Osteoblast (primary cell): ENCODE data around the gene MAD1L1. TPM values are rescaled to one million over a fixed set of nuclear protein-coding genes. Genes with fewer than 3 reads are reported as not detected.
A peak's percentile ranks its signal among the peaks of the same experiment; 100 is the strongest.

ENCODE experiments used
- DNase-seq: peaks from one replicate; pipeline ENCODE4 v3.0.0; 2011; ENCODE audit warnings: low spot score, mixed read lengths; ENCODE audit not compliant: insufficient read length; ENCODE audit errors: missing footprints
- H2AFZ ChIP-seq: 2 replicates; pipeline ENCODE4 v1.6.0; 2011; ENCODE audit warnings: mild to moderate bottlenecking, low read length
- H3K27ac ChIP-seq: 2 replicates; pipeline ENCODE4 v1.5.1; 2011; ENCODE audit warnings: mild to moderate bottlenecking, low read depth, low read length, moderate library complexity
- H3K27me3 ChIP-seq: 2 replicates; pipeline ENCODE4 v1.6.0; 2012; ENCODE audit warnings: mild to moderate bottlenecking, control low read depth, inconsistent platforms, low read length, moderate library complexity; ENCODE audit not compliant: insufficient read depth
- H3K36me3 ChIP-seq: 2 replicates; pipeline ENCODE4 v1.5.1; 2011; ENCODE audit warnings: mild to moderate bottlenecking, low read length, control low read depth, moderate library complexity; ENCODE audit not compliant: insufficient read depth
- H3K4me1 ChIP-seq: 2 replicates; pipeline ENCODE4 v1.5.1; 2011; ENCODE audit warnings: mild to moderate bottlenecking, low read length, control low read depth, moderate library complexity; ENCODE audit not compliant: insufficient read depth
- H3K4me2 ChIP-seq: 2 replicates; pipeline ENCODE4 v1.6.0; 2011; ENCODE audit warnings: mild to moderate bottlenecking, low read length; ENCODE audit not compliant: insufficient read depth
- H3K4me3 ChIP-seq: fragments of 200-600 bp; sonication (generic); 3 replicates; pipeline ENCODE4 v1.5.1; 2012; ENCODE audit warnings: mild to moderate bottlenecking, low read length, inconsistent platforms; ENCODE audit not compliant: insufficient read depth
- H3K79me2 ChIP-seq: 2 replicates; pipeline ENCODE4 v1.6.0; 2012; ENCODE audit warnings: mild to moderate bottlenecking, low read length, control low read depth, inconsistent platforms; ENCODE audit not compliant: insufficient read depth
- H3K9me3 ChIP-seq: 2 replicates; pipeline ENCODE4 v1.5.1; 2011; ENCODE audit warnings: low read depth, low read length, control low read depth
- H4K20me1 ChIP-seq: 2 replicates; pipeline ENCODE4 v1.6.0; 2012; ENCODE audit warnings: mild to moderate bottlenecking, low read length, control low read depth; ENCODE audit not compliant: insufficient read depth
- total RNA-seq: library from RNA; depleted of rRNA; stranded (reverse); fragments of >200 nt; gene quantifications from 2 replicates; pipeline ENCODE4 v1.2.3, GENCODE V29; 2012
- TF ChIP-seq, protein P1 (sequence below): IDR thresholded peaks from 2 replicates; pipeline ENCODE4 v1.5.1; 2011; ENCODE audit warnings: mild to moderate bottlenecking, low read depth, low read length, moderate library complexity; ENCODE audit errors: extremely low read depth

The MAD1L1 gene
- total RNA-seq, 1 donor, result 66.2 TPM

GRCh38 chr7:1848013-1848640 is 384.6 kb downstream of the MAD1L1 start:
- no peak overlapping the region for H3K4me2 ChIP-seq
- H4K20me1 ChIP-seq, result no peaks in the 10 kb centered on the region
- H3K27ac ChIP-seq, result no peak overlapping the region
- no peaks in the 10 kb centered on the region for H3K79me2 ChIP-seq
- H3K27me3 ChIP-seq, result no peaks in the 10 kb centered on the region
- no peaks in the 10 kb centered on the region for H3K4me1 ChIP-seq
- no peaks in the 10 kb centered on the region for H3K9me3 ChIP-seq
- TF ChIP-seq, protein P1, sequence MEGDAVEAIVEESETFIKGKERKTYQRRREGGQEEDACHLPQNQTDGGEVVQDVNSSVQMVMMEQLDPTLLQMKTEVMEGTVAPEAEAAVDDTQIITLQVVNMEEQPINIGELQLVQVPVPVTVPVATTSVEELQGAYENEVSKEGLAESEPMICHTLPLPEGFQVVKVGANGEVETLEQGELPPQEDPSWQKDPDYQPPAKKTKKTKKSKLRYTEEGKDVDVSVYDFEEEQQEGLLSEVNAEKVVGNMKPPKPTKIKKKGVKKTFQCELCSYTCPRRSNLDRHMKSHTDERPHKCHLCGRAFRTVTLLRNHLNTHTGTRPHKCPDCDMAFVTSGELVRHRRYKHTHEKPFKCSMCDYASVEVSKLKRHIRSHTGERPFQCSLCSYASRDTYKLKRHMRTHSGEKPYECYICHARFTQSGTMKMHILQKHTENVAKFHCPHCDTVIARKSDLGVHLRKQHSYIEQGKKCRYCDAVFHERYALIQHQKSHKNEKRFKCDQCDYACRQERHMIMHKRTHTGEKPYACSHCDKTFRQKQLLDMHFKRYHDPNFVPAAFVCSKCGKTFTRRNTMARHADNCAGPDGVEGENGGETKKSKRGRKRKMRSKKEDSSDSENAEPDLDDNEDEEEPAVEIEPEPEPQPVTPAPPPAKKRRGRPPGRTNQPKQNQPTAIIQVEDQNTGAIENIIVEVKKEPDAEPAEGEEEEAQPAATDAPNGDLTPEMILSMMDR, result no peak
- peak; percentile 74 for DNase-seq
- no peak overlapping the region for H2AFZ ChIP-seq
- no peak overlapping the region for H3K4me3 ChIP-seq
- no peaks in the 10 kb centered on the region for H3K36me3 ChIP-seq

DNA sequence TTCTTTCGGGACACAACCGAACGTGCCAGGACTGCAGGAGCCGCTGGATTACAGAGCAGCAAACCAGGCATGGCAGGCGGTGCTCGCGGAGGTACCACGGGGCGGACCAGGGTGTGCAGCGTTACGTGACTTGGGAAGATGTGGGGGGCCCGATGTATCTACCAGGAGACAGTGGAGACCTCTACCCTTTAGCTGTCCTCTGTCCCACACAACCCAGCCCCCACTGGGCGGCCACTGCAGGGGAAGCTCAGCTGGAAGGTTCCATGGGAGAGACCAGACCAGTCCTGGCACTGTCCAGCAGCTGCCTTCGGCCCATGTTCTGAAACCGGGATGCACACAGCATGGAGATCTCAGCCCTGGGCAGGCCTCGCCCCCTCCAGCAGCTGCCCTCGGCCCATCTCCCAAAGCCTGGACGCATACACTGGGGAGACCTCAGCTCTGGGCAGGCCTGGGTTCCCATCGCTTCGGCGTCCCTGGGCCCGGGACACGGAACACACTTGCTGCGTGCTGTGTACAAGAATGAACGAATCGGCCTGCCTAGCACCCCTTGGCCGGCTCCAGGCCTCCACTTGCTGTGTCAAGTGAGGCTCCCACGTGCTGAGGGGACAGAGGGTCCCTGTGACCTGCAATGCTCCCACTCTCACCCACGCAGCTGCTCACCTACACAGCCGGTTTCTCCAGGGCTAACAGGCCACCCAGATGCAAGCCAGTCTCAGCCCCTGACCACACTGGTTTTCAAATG is 385.3 kb downstream of the MAD1L1 start:
- H3K27me3 ChIP-seq, result no peaks in the 10 kb centered on the region
- DNase-seq, result peak; percentile 52
- no peak overlapping the region for H3K4me3 ChIP-seq
- H3K79me2 ChIP-seq, result no peaks in the 10 kb centered on the region
- no peaks in the 10 kb centered on the region for H4K20me1 ChIP-seq
- H3K27ac ChIP-seq, result no peak overlapping the region
- no peaks in the 10 kb centered on the region for H3K36me3 ChIP-seq
- TF ChIP-seq, protein P1, result no peak
- H3K9me3 ChIP-seq, result no peaks in the 10 kb centered on the region
- H3K4me1 ChIP-seq, result no peaks in the 10 kb centered on the region
- no peak overlapping the region for H3K4me2 ChIP-seq
- no peak overlapping the region for H2AFZ ChIP-seq

GRCh38 chr7:1846331-1847065 is 386.2 kb downstream of the MAD1L1 start:
- DNase-seq, result peak; percentile 29
- Histone ChIP-seq H2AFZ (no peak overlapping the region), H3K4me3 (no peak overlapping the region), H3K4me1 (no peaks in the 10 kb centered on the region), H3K27ac (no peak overlapping the region), H3K9me3 (no peaks in the 10 kb centered on the region), H4K20me1 (no peaks in the 10 kb centered on the region), H3K27me3 (no peaks in the 10 kb centered on the region), H3K79me2 (no peaks in the 10 kb centered on the region), H3K4me2 (no peak overlapping the region), H3K36me3 (no peaks in the 10 kb centered on the region)
- TF ChIP-seq, protein P1, result no peak
